ENCODE measurements around the gene CHSY1.
"Not testable (repeated sequence)": the region's sequence is repeated elsewhere in the genome, so short reads cannot be mapped to it uniquely, and the experiment has no call there.

Gene CHSY1

GRCh38 chr15:101244036-101244781 is 7.6 kb downstream of the CHSY1 start:
- no peak for DNase-seq

GRCh38 chr15:101243420-101243819 is 8.4 kb downstream of the CHSY1 start:
- no peak for DNase-seq

- DNase-seq = no peak
Observed at GRCh38 chr15:101242999-101243336, 8.9 kb downstream of the CHSY1 start.

- DNase-seq = no peak
Observed at GRCh38 chr15:101242160-101242998, 9.5 kb downstream of the CHSY1 start.

GRCh38 chr15:101240358-101240757 is 11.5 kb downstream of the CHSY1 start:
- no peak for DNase-seq

GRCh38 chr15:101239724-101240136 is 12.1 kb downstream of the CHSY1 start:
- no peak for DNase-seq

- no peak for DNase-seq
Observed at GRCh38 chr15:101237251-101237650, 14.6 kb downstream of the CHSY1 start.

- DNase-seq = no peak
Observed at GRCh38 chr15:101233651-101234280, 18.1 kb downstream of the CHSY1 start.

- DNase-seq = no peak
Observed at GRCh38 chr15:101232677-101233076, 19.2 kb downstream of the CHSY1 start.

GRCh38 chr15:101228313-101228712 is 23.5 kb downstream of the CHSY1 start:
- DNase-seq = no peak

- DNase-seq = no peak
Observed at GRCh38 chr15:101225658-101226057, 26.2 kb downstream of the CHSY1 start.

- DNase-seq = no peak
Observed at GRCh38 chr15:101221902-101222301, 29.9 kb downstream of the CHSY1 start.

- no peak for DNase-seq
Observed at GRCh38 chr15:101220060-101220459, 31.8 kb downstream of the CHSY1 start.

GRCh38 chr15:101219441-101219840 is 32.4 kb downstream of the CHSY1 start:
- DNase-seq = no peak

- no peak for DNase-seq
Observed at GRCh38 chr15:101217446-101217845, 34.4 kb downstream of the CHSY1 start.

GRCh38 chr15:101216100-101216499 is 35.7 kb downstream of the CHSY1 start:
- no peak for DNase-seq

GRCh38 chr15:101215681-101216080 is 36.2 kb downstream of the CHSY1 start:
- no peak for DNase-seq

- DNase-seq = not testable (repeated sequence)
Observed at GRCh38 chr15:101214435-101215097, 37.3 kb downstream of the CHSY1 start.

- DNase-seq = no peak
Observed at GRCh38 chr15:101213570-101213969, 38.3 kb downstream of the CHSY1 start.

GRCh38 chr15:101213147-101213546 is 38.7 kb downstream of the CHSY1 start:
- no peak for DNase-seq

GRCh38 chr15:101211897-101212296 is 40.0 kb downstream of the CHSY1 start:
- no peak for DNase-seq

- DNase-seq = no peak
Observed at GRCh38 chr15:101210466-101210865, 41.4 kb downstream of the CHSY1 start.

GRCh38 chr15:101210058-101210457 is 41.8 kb downstream of the CHSY1 start:
- DNase-seq = no peak

Measured in NCI-H1092 (cell line).